ENCODE results near the gene FOXP1. TPM values are rescaled to one million over a fixed set of nuclear protein-coding genes. Genes with fewer than 3 reads are reported as not detected.

The FOXP1 gene
- total and polyA plus RNA-seq, 12 donors: 4.8 to 56.0 (median 43.8) TPM

DNA sequence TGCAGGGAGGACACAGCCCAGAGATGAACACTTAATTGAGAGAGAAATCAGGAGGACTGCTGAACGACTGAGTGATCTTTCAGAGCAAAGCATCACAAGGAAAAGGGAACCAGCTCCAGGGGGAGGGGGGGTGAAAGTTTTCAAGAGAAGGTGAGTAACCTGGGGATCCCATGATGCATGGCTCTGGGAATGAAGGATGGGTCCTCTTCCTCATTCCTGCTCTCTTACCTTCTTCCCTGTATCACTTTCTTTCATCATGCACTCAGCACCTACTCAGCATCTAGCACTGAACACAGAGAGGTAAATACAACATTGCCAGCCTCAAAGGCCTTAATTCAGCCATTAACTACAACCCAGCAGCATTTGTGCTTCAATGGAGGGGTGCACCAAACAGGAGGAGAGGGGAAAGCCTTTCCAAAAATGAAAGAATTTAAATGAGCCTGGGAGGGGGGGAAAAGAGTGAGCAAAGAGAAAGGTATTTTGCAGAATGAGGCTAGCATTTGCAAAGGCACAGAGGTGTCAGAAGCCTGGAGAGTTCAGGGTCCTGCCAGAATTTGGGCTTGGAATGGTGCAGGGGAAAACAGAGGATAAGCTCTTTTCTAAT is 427.4 kb downstream of the FOXP1 start:
- DNase-seq (no peak), ATAC-seq (no peak)
- 42 to 46% methylated on average over 1 of the region's 1 CpG for whole genome bisulfite sequencing, 2 donors
- H3K4me3 ChIP-seq: no peak overlapping the region
- intact Hi-C loops (cut with DNase I): no loop called here
- TF ChIP-seq, protein P1, sequence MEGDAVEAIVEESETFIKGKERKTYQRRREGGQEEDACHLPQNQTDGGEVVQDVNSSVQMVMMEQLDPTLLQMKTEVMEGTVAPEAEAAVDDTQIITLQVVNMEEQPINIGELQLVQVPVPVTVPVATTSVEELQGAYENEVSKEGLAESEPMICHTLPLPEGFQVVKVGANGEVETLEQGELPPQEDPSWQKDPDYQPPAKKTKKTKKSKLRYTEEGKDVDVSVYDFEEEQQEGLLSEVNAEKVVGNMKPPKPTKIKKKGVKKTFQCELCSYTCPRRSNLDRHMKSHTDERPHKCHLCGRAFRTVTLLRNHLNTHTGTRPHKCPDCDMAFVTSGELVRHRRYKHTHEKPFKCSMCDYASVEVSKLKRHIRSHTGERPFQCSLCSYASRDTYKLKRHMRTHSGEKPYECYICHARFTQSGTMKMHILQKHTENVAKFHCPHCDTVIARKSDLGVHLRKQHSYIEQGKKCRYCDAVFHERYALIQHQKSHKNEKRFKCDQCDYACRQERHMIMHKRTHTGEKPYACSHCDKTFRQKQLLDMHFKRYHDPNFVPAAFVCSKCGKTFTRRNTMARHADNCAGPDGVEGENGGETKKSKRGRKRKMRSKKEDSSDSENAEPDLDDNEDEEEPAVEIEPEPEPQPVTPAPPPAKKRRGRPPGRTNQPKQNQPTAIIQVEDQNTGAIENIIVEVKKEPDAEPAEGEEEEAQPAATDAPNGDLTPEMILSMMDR (IDR thresholded peaks at IDR 0.05): no peak
- peaks cover 0 to 9% (median 0%) of the 10 kb centered on the region in 9 donors for H3K4me1 ChIP-seq
- H3K9me3 ChIP-seq: peaks cover 0 to 4% (median 0%) of the 10 kb centered on the region in 11 donors
- H3K36me3 ChIP-seq: no peaks in the 10 kb centered on the region
- no peaks in the 10 kb centered on the region for H3K27me3 ChIP-seq
- no peak overlapping the region for H3K27ac ChIP-seq

DNA sequence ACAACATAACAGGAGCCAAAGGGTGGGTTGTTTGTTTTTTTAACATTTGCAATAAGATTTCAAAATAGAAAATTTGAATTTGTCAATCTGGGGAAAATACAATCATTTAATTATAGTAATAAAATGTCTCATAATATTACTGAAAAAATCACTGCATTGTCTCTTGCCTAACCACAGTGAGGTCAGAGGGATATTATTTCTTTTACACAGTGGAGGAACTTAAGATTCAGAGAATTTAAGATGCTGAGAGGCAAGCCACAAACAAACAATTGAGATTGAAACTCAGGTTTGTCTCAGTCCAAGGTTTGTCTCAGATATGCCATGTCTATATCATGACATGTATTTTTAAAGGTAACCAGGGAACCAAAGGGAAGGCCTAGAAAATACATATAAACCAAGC is 428.7 kb downstream of the FOXP1 start:
- intact Hi-C loops (cut with DNase I): no loop called here
- DNase-seq: no peak
- Histone ChIP-seq H3K27me3 (no peaks in the 10 kb centered on the region), H3K36me3 (no peaks in the 10 kb centered on the region), H3K27ac (no peak overlapping the region), H3K4me1 (peaks cover 0 to 9% (median 0%) of the 10 kb centered on the region in 9 donors), H3K9me3 (no peaks in the 10 kb centered on the region), H3K4me3 (no peak overlapping the region)
- TF ChIP-seq, protein P1 (IDR thresholded peaks at IDR 0.05): no peak
- ATAC-seq: no peak

DNA sequence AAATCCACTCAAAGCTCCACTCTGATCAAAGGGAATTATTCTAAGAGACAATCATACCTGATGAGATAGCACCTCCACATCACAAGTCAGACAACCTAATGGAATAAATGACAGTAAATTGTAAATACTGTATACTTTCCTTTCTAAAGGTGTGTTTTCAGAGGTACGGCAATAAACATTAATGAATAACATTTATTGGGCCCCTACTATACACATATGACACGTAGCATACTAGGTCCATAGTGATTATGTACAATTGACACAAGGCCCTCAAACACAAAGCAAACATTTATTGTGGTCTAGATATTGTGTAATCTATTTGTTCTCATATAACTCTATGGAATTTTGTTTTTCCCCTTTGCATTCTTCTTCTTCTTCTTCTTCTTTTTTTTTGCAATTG is 429.8 kb downstream of the FOXP1 start:
- WGBS, 2 donors: 98 to 100% methylated on average over 2 of the region's 2 CpGs
- TF ChIP-seq, protein P1 (IDR thresholded peaks at IDR 0.05): no peak
- no peak for ATAC-seq
- Histone ChIP-seq H3K27ac (no peak overlapping the region), H3K4me1 (peaks cover 0 to 6% (median 0%) of the 10 kb centered on the region in 9 donors), H3K4me3 (no peak overlapping the region), H3K27me3 (no peaks in the 10 kb centered on the region), H3K9me3 (no peaks in the 10 kb centered on the region), H3K36me3 (no peaks in the 10 kb centered on the region)
- no peak for DNase-seq
- intact Hi-C loops (cut with DNase I): no loop called here

DNA sequence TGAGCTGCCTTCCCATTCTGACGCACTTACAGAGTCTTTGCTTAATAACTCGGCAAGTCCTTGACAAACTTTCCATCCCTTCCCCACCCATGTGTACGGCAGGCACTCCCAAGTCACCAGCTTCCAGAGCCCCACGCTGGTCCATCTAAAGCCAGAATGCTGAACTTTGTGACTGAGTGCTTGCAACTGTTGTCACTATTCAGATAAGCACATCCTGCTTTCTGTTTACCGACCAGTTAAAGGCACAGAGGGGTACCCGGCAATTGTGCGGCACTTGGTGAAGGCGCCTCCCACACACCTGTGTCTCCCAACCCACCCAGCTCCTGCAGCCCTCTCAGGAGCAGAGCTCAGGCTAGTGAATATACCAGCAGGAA is 430.6 kb downstream of the FOXP1 start:
- H3K4me1 ChIP-seq: peaks cover 0 to 6% (median 0%) of the 10 kb centered on the region in 9 donors
- no peak overlapping the region for H3K27ac ChIP-seq
- intact Hi-C loops (cut with DNase I): no loop called here
- no peaks in the 10 kb centered on the region for H3K9me3 ChIP-seq
- no peak overlapping the region for H3K4me3 ChIP-seq
- TF ChIP-seq, protein P1 (IDR thresholded peaks at IDR 0.05): no peak
- ATAC-seq (peak in 1 of 8 donors; percentile 52), DNase-seq (no peak)
- WGBS, 2 donors: 72 to 77% methylated on average over 8 of the region's 8 CpGs
- no peaks in the 10 kb centered on the region for H3K36me3 ChIP-seq
- H3K27me3 ChIP-seq: no peaks in the 10 kb centered on the region

Data from heart right ventricle (tissue), 16 donors.